NCI-H345 (cell line): Measurements from ENCODE around the gene SASH1.

Experiments used
- DNase-seq: peaks from one replicate; lab custom pipeline; 2025; lab: John Stamatoyannopoulos, UW

The SASH1 gene

DNA sequence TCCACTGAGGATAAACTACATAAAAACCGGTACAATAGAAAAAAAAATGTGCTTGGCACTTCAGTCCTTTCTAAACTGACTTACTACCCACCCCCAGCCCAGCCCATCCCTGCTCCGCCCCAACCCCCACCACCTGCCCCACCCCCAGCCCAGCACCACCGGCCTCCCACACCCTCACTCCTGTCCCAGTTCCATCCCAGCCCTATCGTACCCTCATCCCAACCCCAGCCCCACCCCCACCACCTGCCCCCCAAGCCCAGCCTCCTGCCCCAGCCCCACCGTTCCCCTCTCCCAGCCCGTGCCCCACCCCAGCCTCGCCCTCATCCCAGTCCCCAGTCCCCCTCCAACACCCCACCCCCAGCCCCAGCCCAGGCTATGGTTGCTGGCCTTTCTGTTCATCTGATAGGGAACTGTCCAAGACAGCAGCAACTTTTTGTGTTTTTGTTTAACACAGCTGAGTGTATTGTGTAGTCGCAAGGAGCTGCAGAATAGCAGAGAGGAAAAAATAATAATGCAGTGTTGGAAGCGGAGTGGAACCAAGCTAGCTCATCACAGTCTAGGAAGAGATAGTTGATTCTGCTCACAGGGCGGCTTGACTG, 61.9 kb downstream of the SASH1 start:
- no peak for DNase-seq

DNA sequence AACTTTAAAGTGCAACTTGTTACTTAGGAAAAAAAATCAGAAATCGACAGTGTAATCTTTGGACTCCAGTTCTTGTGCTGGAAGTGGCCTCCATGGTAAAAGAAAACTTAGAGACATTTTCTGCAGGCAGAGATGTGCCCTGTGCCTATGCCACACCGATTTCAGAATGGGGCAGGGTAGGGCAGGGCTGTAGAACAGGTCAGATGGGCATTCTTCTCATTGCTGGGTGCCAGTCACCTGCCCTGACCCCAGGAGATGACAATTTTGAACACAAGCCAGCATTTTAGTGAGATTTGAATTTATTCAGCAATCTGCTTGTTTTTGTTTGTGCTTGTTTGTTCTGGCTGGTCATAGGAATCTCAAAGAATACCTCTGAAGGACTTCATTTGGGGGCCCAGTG, 63.3 kb downstream of the SASH1 start:
- no peak for DNase-seq

DNA sequence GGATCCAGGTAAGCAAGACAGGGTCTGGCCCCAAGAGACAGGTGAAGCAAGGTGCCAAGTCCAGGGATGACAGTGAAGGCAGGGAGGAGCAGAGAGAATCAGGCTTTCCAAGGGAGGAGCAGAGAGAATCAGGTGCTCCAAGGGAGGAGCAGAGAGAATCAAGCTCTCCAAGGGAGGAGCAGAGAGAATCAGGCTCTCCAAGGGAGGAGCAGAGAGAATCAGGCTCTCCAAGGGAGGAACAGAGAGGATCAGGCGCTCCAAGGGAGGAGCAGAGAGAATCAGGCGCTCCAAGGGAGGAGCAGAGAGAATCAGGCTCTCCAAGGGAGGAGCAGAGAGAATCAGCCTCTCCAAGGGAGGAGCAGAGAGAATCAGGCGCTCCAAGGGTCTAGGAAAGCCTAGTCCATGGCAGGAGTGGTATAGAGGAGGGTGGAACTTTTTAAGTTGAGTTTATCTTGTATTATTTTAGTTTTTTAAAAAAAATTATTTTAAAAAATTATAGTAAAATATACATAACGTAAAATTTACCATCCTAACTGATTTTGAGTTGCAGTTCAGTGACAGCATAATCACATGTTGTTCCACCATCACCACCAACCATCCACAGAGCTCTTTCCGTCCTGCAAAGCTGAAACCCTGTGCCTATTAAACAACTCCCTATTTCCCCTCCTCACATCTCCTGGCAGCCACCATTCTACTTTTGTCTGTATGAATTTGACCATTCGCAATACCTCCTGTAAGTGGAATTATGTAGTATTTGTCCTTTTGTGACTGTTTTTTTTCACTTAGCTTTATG, 64.1 kb downstream of the SASH1 start:
- no peak for DNase-seq

DNA sequence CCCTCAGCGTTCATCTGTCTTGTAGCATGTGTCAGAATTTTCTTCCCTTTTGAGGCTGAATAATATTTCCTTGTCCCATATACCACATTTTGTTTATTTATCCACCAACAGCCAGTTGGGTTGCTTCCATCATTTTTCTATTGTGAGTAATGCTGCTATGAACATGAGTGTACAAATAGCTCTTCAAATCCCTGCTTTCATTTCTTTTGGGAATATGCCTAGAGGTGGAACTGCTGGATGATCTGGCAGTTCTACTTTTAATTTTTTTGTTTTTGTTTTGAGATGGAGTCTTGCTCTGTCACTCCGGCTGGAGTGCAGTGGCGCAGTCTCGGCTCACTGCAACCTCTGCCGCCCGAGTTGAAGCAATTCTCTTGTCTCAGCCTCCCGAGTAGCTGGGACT, 64.7 kb downstream of the SASH1 start:
- no peak for DNase-seq

DNA sequence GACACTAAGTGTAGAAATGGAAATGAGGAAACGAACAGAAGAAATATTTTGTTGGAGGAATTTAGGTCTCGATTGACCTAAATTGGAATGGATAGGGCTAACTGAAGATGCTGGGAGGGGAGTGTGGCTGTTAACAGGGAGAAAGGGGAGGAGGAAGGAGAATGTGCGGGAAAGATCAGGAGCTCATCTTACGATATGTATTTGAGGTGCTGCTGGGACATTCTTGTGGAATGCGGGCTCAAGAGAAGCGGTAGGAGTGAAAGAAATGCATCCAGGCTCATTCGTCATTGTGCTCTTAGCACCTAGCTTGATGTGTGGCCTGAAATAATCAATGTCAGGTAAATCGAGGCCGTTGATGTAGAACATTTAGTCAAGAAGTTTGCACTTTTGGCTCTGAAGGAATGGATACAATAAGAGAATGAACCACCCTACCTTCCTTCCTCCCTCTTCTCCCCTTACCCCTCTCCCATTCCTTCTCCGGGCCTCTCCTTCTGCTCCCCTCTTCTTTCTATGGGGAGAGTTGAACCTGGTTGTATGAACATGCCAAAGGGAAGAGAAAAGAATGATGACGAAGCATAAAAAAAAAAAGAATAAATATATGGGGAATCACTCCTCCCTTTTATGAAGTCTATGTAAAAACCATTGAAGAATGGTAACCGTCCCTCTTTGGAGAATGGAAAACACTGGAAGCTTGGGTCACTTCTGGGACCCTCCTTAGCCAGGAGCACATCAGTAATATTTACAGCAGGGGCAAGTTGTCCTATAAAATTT, 70.9 kb downstream of the SASH1 start:
- DNase-seq = no peak

DNA sequence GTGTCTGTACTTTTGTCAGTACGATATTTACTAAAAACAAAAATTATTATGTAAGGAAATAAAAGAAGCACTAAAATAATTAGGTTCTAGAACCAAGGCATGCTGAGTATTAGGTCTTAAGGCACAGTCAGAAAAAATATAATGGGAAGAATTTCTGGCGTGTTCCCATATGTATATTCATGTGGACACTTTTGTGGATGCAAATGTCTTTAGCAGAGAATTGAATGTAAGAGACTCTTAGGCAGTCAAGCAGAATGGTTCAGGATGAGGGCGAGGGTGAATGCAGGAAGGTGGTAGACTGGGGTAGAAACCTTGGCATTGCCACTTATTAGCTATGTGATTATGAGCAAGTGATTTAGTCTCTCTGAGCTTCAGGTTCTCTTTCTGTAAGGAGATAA, 71.5 kb downstream of the SASH1 start:
- no peak for DNase-seq

DNA sequence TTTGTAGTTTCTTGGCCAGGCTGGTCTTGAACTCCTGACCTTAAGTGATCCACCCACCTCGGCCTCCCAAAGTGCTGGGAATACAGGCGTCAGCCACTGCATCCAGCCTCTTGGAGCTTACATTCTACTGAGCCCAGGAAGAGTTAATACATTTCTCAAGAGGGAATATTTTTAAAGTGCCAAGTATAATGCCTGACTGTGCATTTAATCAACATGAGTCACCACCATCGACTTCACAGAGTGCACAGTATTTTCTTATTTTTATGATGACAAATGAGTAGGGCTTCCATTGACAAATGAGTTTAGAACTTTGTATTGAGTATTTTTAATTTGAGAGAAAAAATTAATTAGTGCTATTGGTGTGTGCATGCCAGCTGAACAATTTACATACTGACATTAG, 72.2 kb downstream of the SASH1 start:
- no peak for DNase-seq

DNA sequence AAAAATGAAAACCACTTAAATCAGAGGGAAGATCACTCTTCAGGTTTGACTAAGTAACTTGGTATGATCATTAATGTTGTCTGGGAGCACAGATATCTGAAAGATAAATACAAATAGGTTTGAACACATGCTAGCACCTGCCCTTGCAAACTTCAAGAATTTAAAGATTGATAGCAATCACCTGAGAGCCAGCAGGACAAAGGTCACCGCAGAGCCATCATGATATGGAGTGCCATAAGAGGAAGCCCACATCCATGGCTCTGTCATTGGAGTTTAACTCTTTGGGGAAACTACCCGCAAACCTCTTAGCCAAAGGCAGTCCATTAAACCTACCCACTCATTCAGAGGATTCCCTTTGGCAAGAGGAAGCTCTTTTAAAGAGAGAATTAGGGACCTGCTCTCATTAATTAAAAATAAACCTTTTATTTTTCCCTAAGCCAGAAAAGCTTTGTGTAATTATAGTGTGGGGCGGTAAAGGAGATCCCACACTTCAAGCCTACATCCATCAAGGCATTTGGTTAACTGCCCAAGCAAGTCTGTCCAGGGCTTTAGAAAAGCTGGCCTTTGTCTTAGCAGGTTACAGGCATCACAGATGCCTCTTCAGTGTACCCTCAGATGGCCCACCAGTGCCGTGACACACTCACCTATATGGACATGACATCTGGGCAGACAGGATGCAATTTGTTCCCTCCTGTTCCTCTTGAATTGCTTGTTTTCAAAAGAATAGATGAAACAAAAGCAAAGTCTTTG, 73.0 kb downstream of the SASH1 start:
- no peak for DNase-seq

DNA sequence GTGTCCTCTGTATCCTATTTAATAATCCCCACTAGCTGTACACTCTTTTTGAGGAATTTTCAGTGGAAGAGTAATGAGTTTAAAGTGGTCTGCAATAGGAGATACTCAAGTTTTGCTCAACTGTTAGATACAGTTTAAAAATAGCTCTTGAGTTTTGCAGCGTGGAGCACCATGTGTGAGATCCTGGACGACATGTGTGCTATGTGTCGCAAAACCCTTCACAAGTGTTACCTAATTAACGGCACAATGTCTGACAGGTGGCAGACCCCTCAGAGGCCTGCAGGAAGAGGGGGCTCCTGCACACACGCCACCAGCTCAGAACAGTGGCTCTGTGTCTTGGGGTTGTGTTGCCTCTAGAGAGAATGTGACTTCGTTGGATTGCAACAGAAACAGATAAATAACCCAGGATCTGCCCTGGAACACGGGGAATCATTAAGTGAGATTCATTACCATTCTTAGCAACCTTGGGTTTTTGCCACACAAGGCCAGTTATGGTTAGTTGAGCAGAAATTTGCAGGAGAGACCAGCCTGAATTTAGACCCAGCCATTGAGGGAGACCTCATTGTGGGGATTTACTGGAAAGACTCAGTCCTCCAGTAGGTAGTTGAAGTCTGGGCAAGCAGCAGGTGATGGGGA, 73.8 kb downstream of the SASH1 start:
- DNase-seq = no peak

DNA sequence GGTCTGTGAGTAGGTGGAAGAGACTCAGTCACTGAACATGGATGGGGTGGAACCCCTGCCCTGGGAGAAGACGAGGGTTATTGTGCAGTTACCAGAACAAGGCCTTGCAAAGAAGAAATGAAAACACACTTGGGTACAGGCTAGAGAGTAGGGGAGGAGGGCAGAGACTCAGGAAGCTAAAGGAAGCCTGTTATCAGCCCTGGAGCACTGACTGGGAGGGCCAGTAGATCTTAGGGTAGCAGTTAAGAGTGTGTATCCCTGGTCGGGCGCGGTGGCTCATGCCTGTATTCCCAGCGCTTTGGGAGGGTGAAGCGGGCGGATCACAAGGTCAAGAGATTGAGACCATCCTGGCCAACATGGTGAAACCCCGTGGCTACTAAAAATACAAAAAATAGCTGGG, 74.4 kb downstream of the SASH1 start:
- no peak for DNase-seq

DNA sequence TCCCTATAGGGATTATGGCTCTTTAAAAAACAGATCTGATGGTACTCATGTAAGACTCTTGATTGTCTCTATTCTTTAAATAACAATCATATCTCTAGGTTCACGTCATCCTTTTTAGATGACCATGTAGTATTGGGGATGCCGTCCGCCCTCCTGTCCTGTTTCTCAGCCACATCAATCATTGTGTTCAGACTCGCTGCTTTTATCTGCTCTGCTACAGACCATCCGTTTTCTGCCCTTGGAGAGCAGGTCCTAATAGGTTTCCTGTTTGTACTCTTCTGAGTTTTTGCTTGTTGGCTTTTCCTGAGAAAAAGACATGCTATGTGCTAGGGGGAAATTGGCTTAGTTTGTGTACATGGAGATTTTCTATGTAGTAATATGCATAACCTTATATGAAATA, 76.8 kb downstream of the SASH1 start:
- DNase-seq = no peak

DNA sequence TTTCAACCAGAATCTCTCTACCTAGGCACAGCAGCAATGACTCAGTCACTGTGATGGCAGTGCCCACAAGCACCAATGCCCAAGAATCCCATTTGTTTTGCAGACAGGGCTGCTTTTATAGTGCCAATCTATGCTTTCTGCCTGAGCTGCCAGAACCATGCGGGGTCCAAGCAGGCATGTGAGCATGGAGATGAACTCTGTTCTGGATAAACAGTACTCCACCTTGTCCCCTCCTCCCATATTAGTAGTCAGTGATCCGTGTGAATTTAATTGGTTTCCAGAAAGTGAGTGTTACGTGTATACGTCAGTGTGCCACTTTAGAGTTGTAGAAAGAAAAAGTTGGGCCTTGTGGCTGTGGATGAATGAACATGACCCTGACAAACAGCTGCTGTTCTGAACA, 79.4 kb downstream of the SASH1 start:
- no peak for DNase-seq

DNA sequence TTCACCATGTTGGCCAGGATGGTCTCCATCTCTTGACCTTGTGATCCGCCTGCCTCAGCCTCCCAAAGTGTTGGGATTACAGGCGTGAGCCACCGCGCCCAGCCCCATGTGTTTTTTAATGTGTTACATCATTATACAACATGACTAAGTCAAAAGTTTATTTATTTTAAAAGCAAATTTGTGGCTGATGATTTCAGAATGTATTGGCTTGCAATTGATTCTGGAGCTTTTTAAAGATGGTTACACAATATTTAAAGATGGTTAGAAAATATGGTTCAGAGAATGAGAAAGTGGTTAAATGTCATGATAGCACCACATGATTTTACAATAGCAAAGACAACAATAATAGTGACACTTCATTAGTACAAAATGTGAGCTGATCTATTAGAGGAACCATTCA, 80.5 kb downstream of the SASH1 start:
- DNase-seq = no peak

DNA sequence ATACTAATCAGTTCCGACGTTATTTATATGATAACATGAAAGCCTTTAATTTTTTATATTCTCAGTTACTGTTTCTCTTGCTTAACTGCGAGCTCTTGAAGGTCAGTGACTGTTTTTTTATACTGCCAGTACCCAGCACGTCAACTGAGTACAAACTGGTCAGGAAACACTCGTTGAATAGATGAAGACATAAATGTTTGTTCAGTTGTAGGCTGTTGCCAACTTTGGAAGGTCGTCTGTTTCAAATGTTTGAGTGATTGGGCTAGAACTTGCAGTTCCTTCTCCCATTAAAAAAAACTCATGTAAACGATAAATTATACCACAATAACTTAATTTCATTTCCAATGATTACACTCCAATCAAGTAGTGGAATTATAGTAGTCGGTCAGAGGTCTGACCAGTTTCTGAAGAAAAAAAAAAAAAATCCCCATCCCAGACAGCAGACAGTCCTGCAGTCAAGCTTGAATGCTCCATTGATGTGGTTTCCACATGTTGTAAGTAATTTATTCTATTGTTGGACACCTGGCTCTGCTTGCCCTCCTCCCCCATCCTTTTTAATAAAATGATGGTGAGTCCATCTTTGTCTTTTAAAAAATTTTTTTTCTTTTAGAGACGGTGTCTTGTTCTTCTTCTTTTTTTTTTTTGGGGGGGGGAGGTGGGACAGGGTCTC, 81.1 kb downstream of the SASH1 start:
- no peak for DNase-seq

DNA sequence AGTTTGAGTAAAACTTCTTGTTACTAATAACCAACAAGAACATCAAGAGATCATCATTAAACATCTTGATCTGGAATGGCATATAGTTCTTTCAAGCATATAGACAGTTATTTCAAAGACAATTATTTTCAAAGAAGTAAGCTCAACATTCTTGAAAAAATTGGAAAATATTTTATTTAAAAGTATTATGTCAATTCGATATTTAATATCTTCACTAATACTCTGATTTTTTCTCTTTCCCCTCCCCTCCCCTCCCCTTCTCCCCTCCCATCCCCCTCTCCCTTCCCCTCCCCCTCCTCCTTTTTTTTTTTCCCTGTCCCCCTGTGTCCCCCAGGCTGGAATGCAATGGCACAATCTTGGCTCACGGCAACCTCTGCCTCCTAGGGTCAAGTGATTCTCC, 82.8 kb downstream of the SASH1 start:
- no peak for DNase-seq

DNA sequence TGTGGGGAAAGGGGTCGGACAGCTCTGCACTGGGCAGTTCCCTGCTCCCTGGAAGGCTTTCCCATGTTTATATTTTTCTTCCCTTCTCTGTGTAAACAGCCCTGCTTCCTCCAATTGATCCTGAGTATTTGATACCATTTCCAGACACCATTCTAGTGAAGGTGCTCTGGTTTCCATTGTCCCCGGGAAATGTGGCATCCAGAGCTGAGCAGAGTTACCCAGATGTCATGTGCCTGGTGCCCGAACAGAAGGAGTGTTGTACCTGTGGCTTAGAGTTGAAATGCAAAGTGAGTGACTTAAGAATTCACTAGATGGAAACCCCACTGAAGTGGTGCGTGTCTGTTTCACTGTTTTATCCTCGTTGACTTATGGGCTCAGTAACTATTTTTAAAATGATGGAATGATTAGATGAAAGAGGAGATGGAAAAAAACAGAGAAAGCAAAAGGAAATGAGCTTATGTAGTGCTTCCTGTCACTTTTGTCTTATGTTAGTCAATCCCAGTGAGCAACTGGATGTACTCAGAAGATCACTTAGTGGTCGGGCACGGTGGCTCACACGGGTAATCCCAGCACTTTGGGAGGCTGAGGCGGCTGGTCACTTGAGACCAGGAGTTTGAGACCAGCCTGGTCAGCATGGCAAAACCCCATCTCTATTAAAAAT, 83.8 kb downstream of the SASH1 start:
- DNase-seq = no peak

DNA sequence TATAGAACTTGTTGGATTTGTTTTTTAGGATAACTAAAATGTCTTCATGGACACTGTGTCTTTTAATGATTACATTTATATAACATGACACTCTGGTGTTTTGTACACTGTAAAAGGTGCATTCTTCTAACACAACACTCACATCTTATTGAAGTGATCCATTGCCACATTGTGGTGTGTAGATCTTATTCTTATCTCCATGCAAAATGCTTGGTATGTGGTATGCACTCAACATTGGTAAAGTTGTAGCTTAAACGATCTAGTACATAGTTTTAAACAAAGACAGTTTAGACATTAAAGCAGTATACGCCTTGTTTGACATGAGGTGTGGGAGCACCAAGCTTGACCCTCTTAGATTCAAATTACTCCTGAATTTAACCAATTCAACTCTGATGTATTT, 84.7 kb downstream of the SASH1 start:
- no peak for DNase-seq

DNA sequence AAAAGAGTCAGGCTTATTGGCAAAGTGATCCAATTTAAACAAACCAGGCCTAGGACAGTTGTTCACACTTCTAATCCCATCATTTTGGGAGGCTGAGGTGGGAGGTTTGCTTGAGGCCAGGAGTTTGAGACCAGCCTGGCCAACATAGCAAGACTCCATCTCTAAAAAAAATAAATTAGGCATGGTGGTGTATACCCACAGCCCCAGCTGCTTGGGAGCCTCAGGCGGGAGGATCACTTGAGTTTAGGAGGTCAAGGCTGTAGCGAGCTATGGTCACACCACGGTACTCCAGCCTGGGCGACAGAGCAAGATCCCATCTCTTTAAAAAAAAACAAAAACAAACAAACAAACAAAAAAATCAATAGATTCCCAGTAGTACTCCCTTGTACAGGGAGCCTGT, 86.8 kb downstream of the SASH1 start:
- DNase-seq = no peak

DNA sequence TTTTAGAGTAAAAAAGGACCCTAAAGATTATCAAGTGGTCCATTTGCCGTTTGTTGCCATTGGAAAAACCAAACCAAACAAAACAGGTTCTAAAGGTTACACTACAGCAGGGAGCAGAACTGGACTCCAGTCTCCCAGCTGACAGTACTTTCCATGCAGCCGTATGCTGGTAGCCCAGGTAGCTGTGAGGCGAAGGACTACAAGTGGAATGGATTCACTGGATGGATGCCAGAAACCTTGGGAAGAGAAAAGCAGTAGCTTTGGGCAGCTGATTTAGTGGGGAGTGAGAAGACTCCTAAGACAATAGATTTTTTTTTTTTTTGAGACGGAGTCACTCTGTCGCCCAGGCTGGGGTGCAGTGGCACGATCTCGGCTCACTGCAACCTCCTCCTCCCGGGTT, 88.3 kb downstream of the SASH1 start:
- DNase-seq = peak; percentile 11

DNA sequence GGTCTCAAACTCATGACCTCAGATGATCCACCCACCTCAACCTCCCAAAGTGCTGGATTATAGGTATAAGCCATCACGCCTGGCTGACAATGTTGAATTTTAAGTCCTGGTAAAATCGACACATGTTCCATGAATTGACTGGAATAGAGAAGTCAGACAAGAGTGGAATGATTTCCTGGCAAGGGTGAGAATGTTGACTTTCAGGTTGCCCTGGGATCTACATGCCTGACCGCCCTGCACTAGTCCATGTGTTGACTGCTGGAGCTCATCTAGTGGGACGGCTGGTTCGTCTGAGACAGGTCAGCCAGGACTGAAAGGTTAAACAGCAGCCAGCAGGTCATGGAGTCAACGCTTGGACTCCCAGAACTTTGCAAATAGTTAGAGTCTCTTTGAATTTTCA, 88.8 kb downstream of the SASH1 start:
- DNase-seq = no peak

DNA sequence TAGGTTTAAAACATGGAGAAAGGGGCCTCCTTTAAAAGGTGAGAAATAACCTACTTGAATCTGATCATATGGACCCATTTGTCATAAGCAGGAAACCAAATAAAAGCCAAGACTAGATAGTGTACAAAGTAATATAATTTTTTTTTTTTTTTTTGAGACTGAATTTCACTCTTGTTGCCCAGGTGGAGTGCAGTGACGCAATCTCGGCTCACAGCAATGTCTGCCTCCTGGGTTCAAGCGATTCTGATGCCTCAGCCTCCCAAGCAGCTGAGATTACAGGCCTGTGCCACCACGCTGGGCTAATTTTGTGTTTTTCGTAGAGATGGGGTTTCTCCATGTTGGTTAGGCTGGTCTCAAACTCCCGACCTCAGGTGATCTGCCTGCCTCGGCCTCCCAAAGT, 89.2 kb downstream of the SASH1 start:
- no peak for DNase-seq
